ENCODE data around the gene GJC2. TPM values are rescaled to one million over a fixed set of nuclear protein-coding genes. Genes with fewer than 3 reads are reported as not detected.

GJC2 gene
- total RNA-seq, 1 donor from 2014 or later = 1.3 TPM

DNA sequence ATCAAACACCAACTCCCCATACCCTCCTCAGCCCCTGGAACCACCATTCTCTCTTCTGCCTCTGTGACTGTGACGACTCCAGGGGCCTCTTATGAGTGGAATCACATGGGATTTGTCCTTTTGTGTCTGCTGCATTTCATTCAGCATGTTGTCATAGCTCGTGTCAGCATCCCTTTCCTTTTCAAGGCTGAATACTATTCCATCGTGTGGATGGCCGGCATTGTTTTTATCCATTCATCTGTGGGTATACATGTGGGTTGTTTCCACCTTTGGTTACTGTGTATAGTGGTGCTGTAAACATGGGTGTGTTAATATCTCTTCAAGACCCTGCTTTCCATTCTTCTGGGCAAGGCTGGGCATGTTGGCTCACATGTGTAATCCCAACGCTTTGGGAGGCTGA, 41.0 kb downstream of the GJC2 start:
- H3K36me3 Mint-ChIP-seq = peaks cover 5% of the 10 kb centered on the region
- H3K4me1 Mint-ChIP-seq (ENCODE audit: unreplicated experiment) = no peaks in the 10 kb centered on the region
- no peak for DNase-seq (ENCODE audit: extremely low spot score, unreplicated experiment)
- H3K27ac Mint-ChIP-seq = no peak overlapping the region
- H3K9me3 Mint-ChIP-seq = peaks cover 5% of the 10 kb centered on the region
- H3K27me3 Mint-ChIP-seq = no peaks in the 10 kb centered on the region
- TF ChIP-seq CTCF (conservative IDR thresholded peaks at IDR 0.05) = no peak
- H3K4me3 Mint-ChIP-seq = no peak overlapping the region

- Mint-ChIP-seq H3K4me3 (no peak overlapping the region), H3K27ac (no peak overlapping the region), H3K27me3 (no peaks in the 10 kb centered on the region), H3K9me3 (peaks cover 12% of the 10 kb centered on the region), H3K36me3 (peaks cover 15% of the 10 kb centered on the region), H3K4me1 (ENCODE audit: unreplicated experiment) (no peaks in the 10 kb centered on the region)
- no peak for TF ChIP-seq CTCF (conservative IDR thresholded peaks at IDR 0.05)
- no peak for DNase-seq (ENCODE audit: extremely low spot score, unreplicated experiment)
Measured at GRCh38 chr1:228194436-228194835, 44.7 kb downstream of the GJC2 start.

GRCh38 chr1:228194921-228195812, 45.4 kb downstream of the GJC2 start:
- no peak overlapping the region for H3K4me3 Mint-ChIP-seq

GRCh38 chr1:228197555-228198147, 47.9 kb downstream of the GJC2 start:
- Mint-ChIP-seq H3K36me3 (peaks cover 21% of the 10 kb centered on the region), H3K4me3 (no peak overlapping the region), H3K27me3 (no peaks in the 10 kb centered on the region), H3K27ac (no peak overlapping the region), H3K9me3 (peaks cover 15% of the 10 kb centered on the region), H3K4me1 (ENCODE audit: unreplicated experiment) (no peaks in the 10 kb centered on the region)
- no peak for TF ChIP-seq CTCF (conservative IDR thresholded peaks at IDR 0.05)
- no peak for DNase-seq (ENCODE audit: extremely low spot score, unreplicated experiment)

More at GRCh38 chr1:228194921-228195812, 45.4 kb downstream of the GJC2 start:
- no peaks in the 10 kb centered on the region for H3K27me3 Mint-ChIP-seq
- no peak overlapping the region for H3K27ac Mint-ChIP-seq
- H3K4me1 Mint-ChIP-seq (ENCODE audit: unreplicated experiment) = no peaks in the 10 kb centered on the region
- H3K9me3 Mint-ChIP-seq = peaks cover 15% of the 10 kb centered on the region
- TF ChIP-seq CTCF (conservative IDR thresholded peaks at IDR 0.05) = no peak
- no peak for DNase-seq (ENCODE audit: extremely low spot score, unreplicated experiment)
- peaks cover 18% of the 10 kb centered on the region for H3K36me3 Mint-ChIP-seq

- Mint-ChIP-seq H3K4me3 (no peak overlapping the region), H3K9me3 (peaks cover 15% of the 10 kb centered on the region)
- no peak for DNase-seq (ENCODE audit: extremely low spot score, unreplicated experiment)
Measured at GRCh38 chr1:228198977-228199590, 49.4 kb downstream of the GJC2 start.

More at GRCh38 chr1:228198977-228199590, 49.4 kb downstream of the GJC2 start:
- no peak overlapping the region for H3K27ac Mint-ChIP-seq
- no peaks in the 10 kb centered on the region for H3K27me3 Mint-ChIP-seq
- TF ChIP-seq CTCF (conservative IDR thresholded peaks at IDR 0.05) = no peak
- H3K36me3 Mint-ChIP-seq = peaks cover 21% of the 10 kb centered on the region
- no peaks in the 10 kb centered on the region for H3K4me1 Mint-ChIP-seq (ENCODE audit: unreplicated experiment)

All from type B pancreatic cell (in vitro differentiated cells).